SU-DHL-6 (cell line): Measurements from ENCODE around the gene LSS.

Experiments
- H2AFZ ChIP-seq: fragments of 200-600 bp; sonication (generic); 2 replicates; pipeline ENCODE4 v1.6.1; 2014; ENCODE audit warnings: low read depth, mild to moderate bottlenecking, moderate library complexity, mixed read lengths, antibody characterized with exemption, low read length; ENCODE audit not compliant: severe bottlenecking
- H3F3A ChIP-seq: fragments of 200-600 bp; shearing (Covaris generic); 2 replicates; pipeline ENCODE4 v1.6.0; 2016; ENCODE audit warnings: antibody characterized with exemption, mild to moderate bottlenecking; ENCODE audit not compliant: insufficient read depth
- H3K27ac ChIP-seq: fragments of 200-600 bp; sonication (generic); 2 replicates; pipeline ENCODE4 v1.5.1; 2016; ENCODE audit warnings: low read depth, mild to moderate bottlenecking, low read length, moderate library complexity, mixed read lengths
- H3K27me3 ChIP-seq: fragments of 200-600 bp; sonication (generic), shearing (Covaris generic); 2 replicates; pipeline ENCODE4 v1.6.0; 2014; ENCODE audit warnings: mild to moderate bottlenecking, low read length
- H3K36me3 ChIP-seq: fragments of 200-600 bp; sonication (generic); 2 replicates; pipeline ENCODE4 v1.6.1; 2014; ENCODE audit warnings: mild to moderate bottlenecking, low read length, mixed read lengths
- H3K4me2 ChIP-seq: fragments of 300-600, 200-600 bp; shearing (Covaris generic), sonication (generic); 2 replicates; pipeline ENCODE4 v1.6.0; 2014; ENCODE audit warnings: low read length, low read depth, mild to moderate bottlenecking; ENCODE audit not compliant: poor library complexity, severe bottlenecking
- H3K4me3 ChIP-seq: fragments of 200-600 bp; sonication (generic); 2 replicates; pipeline ENCODE4 v1.5.1; 2014; ENCODE audit warnings: antibody characterized with exemption, low read length, mild to moderate bottlenecking, mixed read lengths; ENCODE audit not compliant: insufficient read depth, poor library complexity, severe bottlenecking
- H3K79me2 ChIP-seq: fragments of 200-600 bp; sonication (generic); 2 replicates; pipeline ENCODE4 v1.6.1; 2014; ENCODE audit warnings: mild to moderate bottlenecking, low read length, moderate library complexity; ENCODE audit not compliant: insufficient read depth
- H3K9ac ChIP-seq: fragments of 200-600 bp; sonication (generic); 2 replicates; pipeline ENCODE4 v1.7.0; 2014; ENCODE audit warnings: mild to moderate bottlenecking, low read length
- H3K9me2 ChIP-seq: fragments of 200-600 bp; sonication (generic); replicated peaks from 2 replicates; pipeline ENCODE4 v1.6.1; 2014; ENCODE audit warnings: low read length; ENCODE audit not compliant: insufficient read depth
- H3K9me3 ChIP-seq: fragments of 200-600 bp; sonication (generic); 2 replicates; pipeline ENCODE4 v1.6.1; 2014; ENCODE audit warnings: low read length, mixed read lengths; ENCODE audit not compliant: insufficient read depth
- H4K20me1 ChIP-seq: fragments of 200-600 bp; sonication (generic); 2 replicates; pipeline ENCODE4 v1.6.1; 2014; ENCODE audit warnings: low read depth, mild to moderate bottlenecking, antibody characterized with exemption, low read length, moderate library complexity, mixed read lengths
- EZH2phosphoT487 ChIP-seq: fragments of 200-600 bp; sonication (generic), shearing (Covaris generic); conservative IDR thresholded peaks from 2 replicates; pipeline ENCODE4 v1.6.1; 2018; ENCODE audit warnings: mild to moderate bottlenecking, antibody characterized with exemption, low read length, moderate library complexity, mixed read lengths
- TF ChIP-seq, protein P1 (sequence below): fragments of 200-600 bp; sonication (generic); IDR thresholded peaks from one replicate; pipeline ENCODE4 v1.5.1; 2017; ENCODE audit warnings: antibody characterized with exemption, mild to moderate bottlenecking, low read length, moderate library complexity; ENCODE audit not compliant: insufficient read depth, poor library complexity, severe bottlenecking

Gene LSS

DNA sequence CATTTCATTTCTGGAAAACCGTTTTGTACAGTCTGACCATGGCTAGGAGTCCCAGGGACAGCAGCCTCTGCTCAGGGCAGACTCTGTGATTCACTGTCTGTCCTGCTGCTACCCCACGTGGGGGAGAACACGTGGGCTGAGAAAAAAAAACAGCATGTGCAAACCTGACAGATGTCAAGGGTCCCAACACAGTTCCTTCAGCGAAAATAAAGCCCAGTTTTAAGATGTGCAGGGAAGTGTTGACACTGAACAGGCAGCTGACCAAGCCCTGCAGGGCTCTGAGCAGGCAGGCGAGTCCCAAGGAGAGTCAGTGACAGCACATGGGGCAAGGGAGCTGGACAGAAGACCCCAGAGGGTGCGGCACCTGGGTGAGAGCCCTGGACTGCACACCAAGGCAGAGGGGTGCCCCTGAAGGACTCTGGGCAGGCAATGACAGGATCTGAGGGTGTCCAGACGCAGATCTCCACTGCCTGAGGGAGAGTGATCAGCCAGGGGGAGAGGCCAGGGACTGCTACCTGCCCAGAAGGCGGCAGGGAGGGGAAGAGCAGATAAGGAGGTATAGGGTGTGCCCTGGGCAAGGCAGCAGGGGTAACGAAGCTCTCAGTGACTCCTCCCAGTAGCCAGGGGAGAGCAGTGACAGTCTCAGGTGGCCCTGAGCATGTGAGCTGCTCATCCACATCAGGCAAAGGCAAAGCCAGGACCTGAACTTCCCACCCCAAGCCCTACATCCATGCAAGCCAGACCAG, 39.2 kb downstream of the LSS start:
- Histone ChIP-seq H3K9me2 (no peaks in the 10 kb centered on the region), H4K20me1 (no peaks in the 10 kb centered on the region), H2AFZ (no peak overlapping the region), H3K36me3 (no peaks in the 10 kb centered on the region), H3K27ac (no peak overlapping the region), H3F3A (peaks cover 13% of the 10 kb centered on the region; the same call in 1 of the 2 replicates), H3K79me2 (no peaks in the 10 kb centered on the region), H3K27me3 (no peaks in the 10 kb centered on the region), H3K4me2 (no peak overlapping the region), H3K9ac (no peak overlapping the region), H3K9me3 (no peaks in the 10 kb centered on the region), H3K4me3 (no peak overlapping the region)
- TF ChIP-seq, protein P1, sequence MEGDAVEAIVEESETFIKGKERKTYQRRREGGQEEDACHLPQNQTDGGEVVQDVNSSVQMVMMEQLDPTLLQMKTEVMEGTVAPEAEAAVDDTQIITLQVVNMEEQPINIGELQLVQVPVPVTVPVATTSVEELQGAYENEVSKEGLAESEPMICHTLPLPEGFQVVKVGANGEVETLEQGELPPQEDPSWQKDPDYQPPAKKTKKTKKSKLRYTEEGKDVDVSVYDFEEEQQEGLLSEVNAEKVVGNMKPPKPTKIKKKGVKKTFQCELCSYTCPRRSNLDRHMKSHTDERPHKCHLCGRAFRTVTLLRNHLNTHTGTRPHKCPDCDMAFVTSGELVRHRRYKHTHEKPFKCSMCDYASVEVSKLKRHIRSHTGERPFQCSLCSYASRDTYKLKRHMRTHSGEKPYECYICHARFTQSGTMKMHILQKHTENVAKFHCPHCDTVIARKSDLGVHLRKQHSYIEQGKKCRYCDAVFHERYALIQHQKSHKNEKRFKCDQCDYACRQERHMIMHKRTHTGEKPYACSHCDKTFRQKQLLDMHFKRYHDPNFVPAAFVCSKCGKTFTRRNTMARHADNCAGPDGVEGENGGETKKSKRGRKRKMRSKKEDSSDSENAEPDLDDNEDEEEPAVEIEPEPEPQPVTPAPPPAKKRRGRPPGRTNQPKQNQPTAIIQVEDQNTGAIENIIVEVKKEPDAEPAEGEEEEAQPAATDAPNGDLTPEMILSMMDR: no peak
- no peak for TF ChIP-seq EZH2phosphoT487

GRCh38 chr21:46188226-46189212, 40.1 kb downstream of the LSS start:
- Histone ChIP-seq H3K9me2 (no peaks in the 10 kb centered on the region), H3K4me3 (no peak overlapping the region), H3K4me2 (no peak overlapping the region), H3F3A (peaks cover 13% of the 10 kb centered on the region; the same call in 1 of the 2 replicates), H3K36me3 (no peaks in the 10 kb centered on the region), H2AFZ (no peak overlapping the region), H3K27ac (no peak overlapping the region), H3K79me2 (no peaks in the 10 kb centered on the region), H3K9ac (no peak overlapping the region), H3K9me3 (no peaks in the 10 kb centered on the region), H4K20me1 (no peaks in the 10 kb centered on the region), H3K27me3 (no peaks in the 10 kb centered on the region)
- TF ChIP-seq, protein P1: no peak
- no peak for TF ChIP-seq EZH2phosphoT487

DNA sequence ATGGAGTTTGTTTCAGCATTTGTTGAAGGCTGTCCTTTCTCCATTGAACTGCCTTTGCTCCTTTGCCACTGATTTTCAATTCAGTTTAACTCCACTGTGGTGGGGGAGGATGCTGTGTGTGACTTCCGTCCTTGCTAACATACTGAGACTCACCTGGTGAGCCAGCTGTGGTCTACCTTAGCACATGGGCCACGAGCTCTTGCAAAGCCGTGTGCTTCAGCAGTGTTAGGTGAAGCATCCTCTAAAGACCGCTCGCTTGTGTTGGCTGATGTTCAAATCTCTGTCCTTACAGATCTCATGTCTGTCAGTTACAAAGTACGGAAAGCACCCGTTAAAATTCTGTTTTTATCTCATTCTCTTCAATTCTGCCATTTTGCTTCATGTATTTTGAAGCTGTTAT, 40.8 kb downstream of the LSS start:
- Histone ChIP-seq H3K27me3 (no peaks in the 10 kb centered on the region), H3K9ac (no peak overlapping the region), H3K4me3 (no peak overlapping the region), H4K20me1 (no peaks in the 10 kb centered on the region), H3K36me3 (no peaks in the 10 kb centered on the region), H3F3A (peaks cover 13% of the 10 kb centered on the region; the same call in 1 of the 2 replicates), H3K79me2 (no peaks in the 10 kb centered on the region), H3K27ac (no peak overlapping the region), H3K4me2 (no peak overlapping the region), H3K9me3 (no peaks in the 10 kb centered on the region), H2AFZ (no peak overlapping the region), H3K9me2 (no peaks in the 10 kb centered on the region)
- no peak for TF ChIP-seq EZH2phosphoT487
- TF ChIP-seq, protein P1: no peak
